ENCODE measurements around the gene GLG1.
"Not testable (repeated sequence)": the region's sequence is repeated elsewhere in the genome, so short reads cannot be mapped to it uniquely, and the experiment has no call there.

Gene GLG1

DNA sequence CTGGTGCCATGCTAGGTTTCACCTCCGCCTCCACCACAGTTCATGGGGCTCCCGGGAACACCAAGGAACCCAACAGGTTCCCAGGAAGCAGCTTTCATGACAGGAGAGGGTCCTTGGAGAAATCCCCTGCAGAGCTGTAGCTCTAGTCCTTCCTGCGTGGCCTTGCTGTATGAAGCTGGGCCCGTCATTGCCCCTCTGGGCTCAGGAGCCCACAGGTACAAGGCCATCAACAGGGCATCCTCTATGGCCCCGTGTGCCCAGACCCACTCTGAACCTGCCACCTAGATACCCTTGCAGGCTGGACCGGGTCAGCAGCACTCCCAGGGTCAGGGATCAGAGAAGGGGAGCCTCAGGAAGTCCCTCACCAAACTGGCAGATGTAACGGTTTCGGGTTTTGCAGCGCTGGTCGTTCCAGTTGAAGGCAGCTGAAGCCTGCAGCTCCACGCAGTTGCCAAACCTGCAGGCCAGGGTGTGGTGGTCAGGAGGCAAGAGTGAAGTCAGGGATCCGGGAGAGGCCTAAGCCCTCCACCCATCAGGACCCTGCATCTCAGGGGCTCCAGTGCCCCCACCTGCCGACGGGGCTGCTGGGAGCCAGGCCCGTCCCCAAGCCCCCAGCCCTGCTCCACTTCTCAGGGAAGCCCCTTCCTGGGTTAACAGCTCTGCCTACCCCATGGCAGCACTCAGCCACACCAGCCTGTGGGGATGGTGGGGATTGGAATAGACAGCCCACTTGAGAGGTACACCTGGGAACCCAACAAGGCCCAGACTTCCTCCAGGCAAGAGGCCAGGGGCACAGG, 197.5 kb downstream of the GLG1 start:
- not testable (repeated sequence) for DNase-seq (ENCODE audit: extremely low read depth, low read depth)

DNA sequence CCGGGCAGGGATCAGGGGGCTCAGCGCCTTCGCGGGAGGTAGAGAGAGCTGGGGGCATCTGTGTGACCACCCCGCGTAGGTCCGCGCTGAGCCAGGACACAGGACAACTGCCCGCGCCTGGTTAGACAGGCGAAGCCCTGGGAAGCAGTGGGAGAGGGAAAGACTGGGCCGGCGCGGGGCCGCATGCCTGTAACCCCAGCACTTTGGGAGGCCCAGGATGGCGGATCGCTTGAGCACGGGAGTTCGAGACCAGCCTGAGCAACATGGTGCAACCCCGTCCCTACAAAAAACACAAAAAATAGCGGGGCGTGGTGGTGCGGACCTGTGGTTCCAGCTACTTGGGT, 199.6 kb downstream of the GLG1 start:
- not testable (repeated sequence) for DNase-seq (ENCODE audit: extremely low read depth, low read depth)

DNA sequence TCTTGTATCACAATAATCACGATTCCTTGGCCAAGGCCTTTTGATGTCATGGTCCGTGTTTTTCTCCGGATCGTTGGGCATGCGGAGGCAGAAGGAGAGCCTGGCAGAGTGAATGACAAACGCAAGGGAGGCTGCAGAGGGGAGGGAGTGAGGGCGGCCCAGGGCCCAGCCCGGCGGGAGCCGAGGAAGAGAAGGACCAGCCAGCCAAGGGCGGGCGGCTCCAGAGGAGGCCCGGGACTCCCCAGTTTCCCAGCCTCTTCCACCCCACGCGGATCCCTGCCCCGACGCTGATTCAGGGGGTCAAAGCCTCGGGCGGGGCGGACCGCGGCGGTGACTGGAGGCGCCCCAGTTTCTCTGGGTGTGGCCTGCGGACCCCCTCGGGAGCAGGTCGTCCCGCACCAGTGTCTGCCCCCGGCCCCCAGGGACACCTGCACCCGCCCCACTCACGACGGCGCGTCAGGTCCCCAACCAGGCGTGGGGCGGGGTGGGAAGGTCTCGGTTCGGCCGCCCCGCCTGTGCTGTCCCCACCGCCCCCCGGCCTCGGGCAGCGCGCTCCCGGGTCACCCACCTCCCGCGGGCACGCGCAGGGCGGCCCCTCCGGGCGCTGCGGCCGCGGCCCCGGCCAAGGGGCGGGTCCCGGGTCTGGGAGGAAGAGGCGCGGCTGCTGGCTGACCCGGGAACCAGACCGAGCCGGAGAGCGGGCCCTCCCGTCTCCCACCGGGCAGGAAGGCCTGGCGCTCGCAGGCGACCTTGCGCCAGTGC, 200.1 kb downstream of the GLG1 start:
- DNase-seq (ENCODE audit: extremely low read depth, low read depth) = not testable (repeated sequence)

DNA sequence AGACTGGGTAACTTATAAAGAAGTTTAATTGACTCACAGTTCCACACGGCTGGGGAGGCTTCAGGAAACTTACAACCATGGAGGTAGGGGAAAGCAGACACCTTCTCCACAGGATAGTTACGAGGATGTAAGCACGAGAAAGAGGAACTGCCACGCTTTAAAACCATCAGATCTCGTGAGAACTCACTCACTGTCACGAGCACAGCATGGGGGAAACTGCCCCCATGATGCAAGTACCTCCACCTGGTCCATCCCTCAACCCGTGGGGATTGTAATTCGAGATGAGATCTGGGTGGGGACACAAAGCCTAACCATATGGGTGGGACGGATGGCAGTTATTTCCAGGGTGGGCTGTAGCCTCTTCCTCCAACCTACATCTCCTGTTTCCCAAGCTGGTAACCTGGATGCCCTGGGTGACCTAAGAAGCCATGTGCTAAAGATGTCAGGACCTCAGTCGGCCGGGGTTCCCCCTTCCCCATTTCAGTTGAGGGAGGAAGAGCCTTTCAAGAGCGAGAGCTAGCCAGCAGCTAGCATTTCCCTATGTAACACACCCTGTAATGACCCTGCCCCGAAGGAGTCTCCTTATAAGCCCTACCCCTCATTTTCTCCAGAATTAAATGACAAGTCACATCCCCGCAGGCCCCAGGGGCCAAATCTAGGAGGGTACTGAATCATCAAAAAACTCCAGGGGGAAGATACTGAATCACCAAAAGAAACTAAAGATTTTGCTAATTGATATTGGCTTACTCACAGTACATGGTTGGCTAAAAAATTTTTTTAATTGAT, 202.6 kb downstream of the GLG1 start:
- not testable (repeated sequence) for DNase-seq (ENCODE audit: extremely low read depth, low read depth)

- not testable (repeated sequence) for DNase-seq (ENCODE audit: extremely low read depth, low read depth)
These were observed 206.7 kb downstream of the GLG1 start for GRCh38 chr16:74400238-74400637.

- not testable (repeated sequence) for DNase-seq (ENCODE audit: extremely low read depth, low read depth)
These were observed 208.6 kb downstream of the GLG1 start for GRCh38 chr16:74398212-74398895.
